Activated effector memory CD4-positive, alpha-beta T cell treated with Interleukin-2 at 50 U/mL for 16 hours (primary cell): ENCODE data around the gene CAMTA1.

Experiments used
- DNase-seq: peaks from one replicate; pipeline ENCODE4 v3.0.0-alpha.2; 2020

Gene CAMTA1

DNA sequence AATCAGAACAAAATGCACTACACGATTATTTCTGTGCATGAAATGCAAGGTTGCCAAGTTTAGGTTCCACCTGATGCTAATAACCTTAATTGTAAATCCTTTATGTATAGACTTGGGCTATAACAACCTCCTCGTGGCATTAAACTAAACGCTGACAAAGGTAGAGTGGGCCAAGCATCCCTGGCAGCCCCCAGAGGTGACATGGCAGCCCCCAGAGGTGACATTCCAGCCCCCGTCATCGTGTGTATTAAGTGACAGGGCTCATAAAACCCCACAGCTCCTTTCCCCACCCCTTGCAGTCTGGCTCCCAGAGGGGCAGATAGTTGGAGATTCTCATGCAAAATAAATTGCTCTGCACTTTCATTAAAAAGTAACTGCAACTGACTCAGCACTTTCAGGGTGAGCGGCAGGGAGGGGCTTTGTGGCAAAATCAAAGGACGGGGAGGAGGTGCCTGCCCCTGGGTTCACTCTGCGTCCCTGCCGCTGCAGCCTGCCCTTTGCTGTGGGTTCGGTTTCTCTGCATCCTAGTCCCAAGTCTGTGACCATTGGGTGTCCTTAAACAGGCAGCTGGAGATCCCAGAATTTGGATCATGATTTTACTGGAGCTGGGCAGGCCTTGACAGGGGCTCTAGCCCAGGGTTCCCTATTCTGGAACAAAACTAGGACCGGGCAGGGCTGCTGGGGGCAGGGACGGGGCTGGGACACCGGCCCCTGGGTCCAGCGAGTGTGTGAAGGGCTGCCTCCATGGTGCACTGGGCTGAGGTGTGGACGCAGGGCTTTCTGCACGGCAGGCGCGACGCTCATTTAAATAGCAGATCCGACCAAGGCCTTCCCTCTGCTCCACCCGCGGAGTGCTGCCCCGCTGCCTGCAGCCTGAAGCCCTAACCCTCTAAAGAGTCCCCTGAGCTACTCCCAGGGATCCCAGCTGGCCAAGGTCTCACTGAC is 751.0 kb downstream of the CAMTA1 start:
- DNase-seq = no peak

- DNase-seq = no peak
Measured at GRCh38 chr1:7536891-7537591, 751.8 kb downstream of the CAMTA1 start.

DNA sequence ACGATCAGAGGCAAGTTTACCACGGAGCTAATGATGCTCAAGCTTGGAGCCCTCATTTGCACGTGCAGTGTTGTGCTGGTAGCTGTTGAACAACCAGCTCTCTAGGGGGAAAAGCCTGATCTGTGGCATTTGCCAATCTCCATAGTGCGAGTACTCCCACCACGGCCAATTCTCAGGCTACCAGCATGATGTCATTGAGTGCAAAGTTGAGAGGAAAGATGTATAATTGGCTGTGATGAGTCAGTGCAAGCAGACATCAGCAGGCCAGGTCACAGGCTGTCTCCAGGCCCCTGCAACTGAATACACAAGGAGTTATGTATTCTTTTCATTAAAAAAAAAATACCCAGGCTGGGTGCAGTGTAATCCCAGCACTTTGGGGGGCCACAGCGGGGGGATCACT is 752.8 kb downstream of the CAMTA1 start:
- no peak for DNase-seq

DNA sequence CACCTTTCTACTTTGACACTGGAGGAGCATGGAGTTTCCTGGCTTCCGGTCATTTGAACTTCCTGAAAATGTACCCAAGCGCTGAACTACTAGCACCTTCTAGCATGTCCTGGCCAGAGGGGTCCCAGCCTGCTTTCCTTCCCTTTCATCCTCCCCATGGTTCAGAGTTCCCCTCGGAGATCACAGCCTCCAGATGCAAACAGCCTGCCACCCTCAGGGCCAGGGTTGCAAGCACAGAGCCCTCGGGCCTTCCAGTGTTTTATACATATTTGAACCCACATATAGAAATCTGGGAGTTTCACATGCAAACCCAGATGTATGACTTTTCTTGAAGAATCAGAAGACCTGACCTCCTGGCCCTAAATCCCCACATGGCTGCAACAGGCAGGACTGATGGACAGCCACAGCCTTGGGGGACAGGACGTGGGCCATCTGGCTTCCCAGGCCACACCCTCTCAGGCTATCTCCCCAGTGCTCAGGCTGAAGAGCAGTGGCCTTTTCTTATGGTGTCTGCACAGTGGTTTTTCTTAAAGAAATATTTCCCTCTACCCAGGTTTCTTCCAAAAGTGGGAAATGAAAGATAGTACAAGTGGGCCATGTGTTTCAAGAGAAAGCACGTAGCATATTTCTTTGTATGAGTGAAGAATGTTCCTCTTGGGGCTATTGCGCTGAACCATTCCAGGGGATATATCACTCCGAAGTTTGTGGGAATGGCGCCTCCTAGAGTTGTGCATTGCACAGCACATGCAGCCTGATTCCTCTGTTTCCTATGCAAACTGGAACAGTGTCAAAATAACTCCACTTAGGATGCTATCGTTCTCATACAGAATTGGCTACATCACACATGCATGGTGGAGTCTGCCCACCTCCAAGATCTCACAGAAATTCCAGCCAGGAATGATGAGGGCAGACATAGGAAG is 753.9 kb downstream of the CAMTA1 start:
- DNase-seq = no peak

- no peak for DNase-seq
Measured at GRCh38 chr1:7539769-7540175, 754.5 kb downstream of the CAMTA1 start.

DNA sequence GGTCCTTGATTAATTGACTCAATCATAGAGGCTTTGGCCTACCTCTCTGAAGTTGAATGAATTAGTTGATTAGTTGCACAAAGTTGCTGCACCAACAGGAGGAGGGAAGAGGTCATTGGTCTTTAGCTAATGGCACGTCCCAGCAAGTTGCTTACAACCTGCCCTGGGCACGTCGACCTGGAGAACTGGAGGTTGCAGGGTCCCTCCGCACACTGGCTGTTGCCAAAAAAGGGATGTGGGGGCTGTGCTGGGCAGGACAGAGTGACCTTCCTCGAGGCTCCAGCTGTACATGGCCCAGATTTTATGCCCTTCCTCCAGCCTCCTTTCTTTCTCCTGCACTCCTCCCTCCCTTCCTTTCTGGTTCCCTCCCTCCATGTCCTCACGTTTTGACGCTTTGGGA is 755.6 kb downstream of the CAMTA1 start:
- DNase-seq = no peak

- DNase-seq = no peak
Measured at GRCh38 chr1:7541629-7542028, 756.4 kb downstream of the CAMTA1 start.

- no peak for DNase-seq
Measured at GRCh38 chr1:7543718-7544090, 758.5 kb downstream of the CAMTA1 start.

DNA sequence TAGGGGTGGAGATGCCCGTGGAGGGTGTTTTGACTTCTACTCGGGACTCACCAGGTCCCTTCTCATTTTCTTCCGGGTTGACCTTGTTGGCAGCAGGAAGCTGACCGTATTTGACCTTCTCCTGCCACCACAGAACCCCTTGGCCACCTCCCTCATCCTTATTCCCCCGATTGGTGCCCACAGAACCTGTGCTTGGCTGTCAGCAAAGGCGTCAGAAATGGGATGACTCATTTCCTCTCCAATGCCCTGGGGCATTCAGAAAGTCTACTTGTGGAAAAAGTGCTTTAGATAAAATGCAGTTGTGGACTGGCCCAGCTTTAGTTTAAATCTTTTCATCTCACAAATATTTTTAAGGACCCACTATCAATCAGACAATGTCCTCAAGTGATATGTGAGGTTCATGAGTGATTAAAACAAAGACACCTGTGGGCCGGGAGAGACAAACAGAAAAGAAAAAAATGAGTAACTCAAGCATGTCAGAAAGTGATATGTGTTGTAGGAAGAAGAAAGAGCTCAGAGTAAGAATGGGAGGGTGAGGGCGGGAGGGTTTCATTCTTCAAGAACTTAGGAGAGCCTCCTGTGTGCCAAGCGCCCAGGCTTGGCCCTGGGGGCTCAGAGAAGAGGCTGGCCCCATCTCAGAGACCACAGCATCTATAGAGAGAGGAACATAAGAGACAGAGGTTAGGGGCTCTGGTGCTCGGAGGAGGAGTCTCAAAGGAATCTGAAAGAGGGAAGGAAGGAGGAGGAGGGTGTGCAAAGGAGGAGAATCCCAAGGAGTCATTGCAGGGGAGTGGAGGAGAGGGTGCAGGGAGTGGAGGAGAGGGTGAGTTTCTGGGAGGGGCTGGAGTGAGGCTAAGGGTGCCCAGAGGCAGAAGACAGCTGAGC is 764.3 kb downstream of the CAMTA1 start:
- no peak for DNase-seq

- DNase-seq = no peak
Measured at GRCh38 chr1:7550261-7550865, 765.1 kb downstream of the CAMTA1 start.

GRCh38 chr1:7550981-7551380 is 765.7 kb downstream of the CAMTA1 start:
- no peak for DNase-seq

GRCh38 chr1:7551442-7551841 is 766.2 kb downstream of the CAMTA1 start:
- no peak for DNase-seq

DNA sequence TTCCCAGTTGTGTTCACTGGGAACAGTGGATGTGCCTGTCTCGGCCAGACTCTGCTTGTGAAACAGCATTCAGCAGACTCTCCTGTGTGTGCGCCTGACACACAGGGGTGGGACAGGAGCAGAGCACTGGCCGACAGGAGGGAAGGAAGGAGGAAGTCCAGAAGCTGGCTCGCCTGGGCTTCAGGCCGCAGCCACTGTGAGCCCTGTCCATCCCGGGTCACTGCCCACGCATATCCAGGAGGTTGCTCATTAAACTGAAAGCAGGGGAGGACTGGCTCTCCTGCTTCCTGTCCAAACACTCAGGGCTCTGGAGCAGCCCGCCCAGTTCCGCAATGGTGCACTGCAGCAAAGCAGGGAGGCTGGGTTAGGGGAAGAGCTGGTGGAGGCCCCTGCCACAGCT is 767.1 kb downstream of the CAMTA1 start:
- DNase-seq = no peak

- no peak for DNase-seq
Measured at GRCh38 chr1:7553042-7553690, 767.9 kb downstream of the CAMTA1 start.

GRCh38 chr1:7554385-7555235 is 769.4 kb downstream of the CAMTA1 start:
- DNase-seq = no peak

GRCh38 chr1:7555391-7556185 is 770.3 kb downstream of the CAMTA1 start:
- DNase-seq = no peak

DNA sequence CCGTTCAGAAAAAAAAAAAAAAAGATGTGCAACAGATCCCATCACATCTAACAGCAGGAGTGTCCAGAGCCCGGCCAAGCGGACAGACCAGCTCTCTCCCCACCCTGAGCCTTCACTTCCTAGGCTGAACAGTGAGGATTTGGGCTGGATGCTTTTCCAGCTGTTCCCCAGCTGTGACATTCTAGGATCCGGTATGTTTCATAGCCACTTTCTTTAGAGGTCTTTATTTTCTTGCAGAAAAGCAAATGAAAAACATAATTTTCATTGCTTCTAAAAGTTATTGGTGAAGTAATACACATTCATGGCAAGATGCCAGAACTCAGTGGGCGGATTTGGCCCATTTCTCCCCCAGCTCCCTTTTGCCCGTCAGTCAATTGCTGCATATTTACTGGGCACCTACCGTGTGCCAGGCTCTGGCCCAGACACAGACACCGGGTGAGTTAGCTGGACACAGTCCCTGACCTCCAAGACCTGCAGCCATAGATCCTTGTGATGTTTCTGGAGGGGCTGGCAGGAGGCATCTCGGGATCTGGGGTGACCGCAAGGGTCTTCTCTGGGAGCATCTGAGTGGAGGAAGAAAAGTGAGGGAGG is 772.1 kb downstream of the CAMTA1 start:
- no peak for DNase-seq

DNA sequence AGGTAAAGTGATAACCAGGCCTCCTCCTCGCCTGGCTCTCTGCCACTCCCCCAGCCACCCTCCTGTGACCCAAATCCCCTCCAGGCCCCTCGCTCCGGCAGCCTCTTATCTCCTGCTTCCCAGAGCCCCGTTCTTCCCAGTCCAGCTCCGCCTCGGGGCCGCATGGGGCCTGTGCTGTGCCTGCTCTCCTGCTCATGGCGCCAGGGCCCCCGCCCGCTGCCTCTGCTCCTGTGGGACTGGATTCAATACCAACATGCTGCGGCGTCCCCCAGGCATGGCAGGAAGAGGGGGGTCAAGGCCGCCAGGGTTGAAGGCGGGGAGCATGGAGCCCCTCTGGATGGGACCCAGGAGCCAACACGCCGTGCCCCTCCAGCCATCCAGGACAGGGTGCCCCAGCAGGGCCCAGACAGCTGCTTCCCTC is 772.8 kb downstream of the CAMTA1 start:
- DNase-seq = no peak

DNA sequence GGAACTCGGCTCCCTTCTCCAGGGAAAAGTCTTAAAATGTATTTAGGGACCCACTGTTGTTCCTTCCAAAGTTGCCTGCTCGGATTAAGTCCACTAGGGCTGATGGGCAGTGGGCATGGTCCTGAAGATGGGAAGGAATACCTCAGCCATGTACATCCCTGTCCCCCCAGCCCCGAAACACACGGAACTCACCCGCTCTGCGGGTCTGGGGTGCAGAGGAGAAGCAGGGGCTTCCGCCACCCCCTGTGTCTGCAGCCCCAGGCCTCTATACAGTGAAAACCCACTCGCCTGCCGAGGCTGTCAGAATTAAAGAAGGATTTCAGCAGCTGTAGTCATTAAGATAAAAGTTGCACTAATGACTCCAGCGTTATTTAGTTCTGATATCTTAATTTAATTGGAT is 773.2 kb downstream of the CAMTA1 start:
- DNase-seq = no peak
